Lower lobe of right lung (tissue), 2 donors: ENCODE data around the gene COL4A1. TPM values are rescaled to one million over a fixed set of nuclear protein-coding genes. Genes with fewer than 3 reads are reported as not detected.

Source experiments
- ATAC-seq, 2 donors: fragments of 200-7000 bp; cut with Tn5 transposase; one replicate each; pipeline ENCODE4 v1.9.1; 2020 to 2022; ENCODE audit warnings: mild to moderate bottlenecking in 2 of 2, moderate library complexity in 2 of 2
- DNase-seq: peaks from one replicate; pipeline ENCODE4 v3.0.0-alpha.2; 2020
- H3K27ac ChIP-seq: fragments of 200-600 bp; one replicate; pipeline ENCODE4 v1.8.0; 2022
- H3K27me3 ChIP-seq: fragments of 200-600 bp; one replicate; pipeline ENCODE4 v1.8.0; 2022; ENCODE audit warnings: low read depth
- H3K36me3 ChIP-seq: fragments of 200-600 bp; one replicate; pipeline ENCODE4 v1.8.0; 2022; ENCODE audit warnings: mild to moderate bottlenecking
- H3K4me1 ChIP-seq: fragments of 200-600 bp; one replicate; pipeline ENCODE4 v1.8.0; 2022
- H3K4me3 ChIP-seq: fragments of 200-600 bp; one replicate; pipeline ENCODE4 v1.8.0; 2022; ENCODE audit warnings: mild to moderate bottlenecking
- H3K9me3 ChIP-seq: fragments of 200-600 bp; one replicate; pipeline ENCODE4 v1.8.0; 2022
- intact Hi-C: fragments of 100-400 bp; cut with DNase I; formaldehyde crosslinking; loops from one replicate; pipeline ENCODE4 v1.11.0; 2022
- total RNA-seq: library from RNA; stranded (reverse); fragmentation: NEBNext Ultra II Directional; extraction: Animal tissue kit (Norgen Biotek cat#: 25700); gene quantifications from one replicate; pipeline ENCODE4 v1.2.1, GENCODE V29; 2021
- TF ChIP-seq, protein P1 (sequence below): fragments of 200-600 bp; IDR thresholded peaks from one replicate; pipeline ENCODE4 v1.8.0; 2022; ENCODE audit warnings: antibody characterized with exemption, mild to moderate bottlenecking
- donor health status: DM: no; HTN: yes; CAD: no; lungs with severe emphysema.

COL4A1 gene
- total RNA-seq, 1 donor from 2014 or later: 161 TPM

- intact Hi-C loops: no loop called here
- Histone ChIP-seq H3K9me3 (no peaks in the 10 kb centered on the region), H3K36me3 (no peaks in the 10 kb centered on the region), H3K27ac (no peak overlapping the region), H3K4me3 (no peak overlapping the region), H3K4me1 (peaks cover 18% of the 10 kb centered on the region), H3K27me3 (no peaks in the 10 kb centered on the region)
- no peak for DNase-seq
- no peak for ATAC-seq
- TF ChIP-seq, protein P1, sequence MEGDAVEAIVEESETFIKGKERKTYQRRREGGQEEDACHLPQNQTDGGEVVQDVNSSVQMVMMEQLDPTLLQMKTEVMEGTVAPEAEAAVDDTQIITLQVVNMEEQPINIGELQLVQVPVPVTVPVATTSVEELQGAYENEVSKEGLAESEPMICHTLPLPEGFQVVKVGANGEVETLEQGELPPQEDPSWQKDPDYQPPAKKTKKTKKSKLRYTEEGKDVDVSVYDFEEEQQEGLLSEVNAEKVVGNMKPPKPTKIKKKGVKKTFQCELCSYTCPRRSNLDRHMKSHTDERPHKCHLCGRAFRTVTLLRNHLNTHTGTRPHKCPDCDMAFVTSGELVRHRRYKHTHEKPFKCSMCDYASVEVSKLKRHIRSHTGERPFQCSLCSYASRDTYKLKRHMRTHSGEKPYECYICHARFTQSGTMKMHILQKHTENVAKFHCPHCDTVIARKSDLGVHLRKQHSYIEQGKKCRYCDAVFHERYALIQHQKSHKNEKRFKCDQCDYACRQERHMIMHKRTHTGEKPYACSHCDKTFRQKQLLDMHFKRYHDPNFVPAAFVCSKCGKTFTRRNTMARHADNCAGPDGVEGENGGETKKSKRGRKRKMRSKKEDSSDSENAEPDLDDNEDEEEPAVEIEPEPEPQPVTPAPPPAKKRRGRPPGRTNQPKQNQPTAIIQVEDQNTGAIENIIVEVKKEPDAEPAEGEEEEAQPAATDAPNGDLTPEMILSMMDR: no peak
Measured at GRCh38 chr13:110278859-110279258, 28.1 kb downstream of the COL4A1 start.

GRCh38 chr13:110277357-110277975 lies 29.5 kb downstream of the COL4A1 start:
- Histone ChIP-seq H3K27me3 (no peaks in the 10 kb centered on the region), H3K36me3 (peaks cover 6% of the 10 kb centered on the region), H3K27ac (no peak overlapping the region), H3K4me3 (no peak overlapping the region), H3K4me1 (peaks cover 22% of the 10 kb centered on the region), H3K9me3 (no peaks in the 10 kb centered on the region)
- ATAC-seq: no peak
- TF ChIP-seq, protein P1: no peak
- intact Hi-C loops: no loop called here
- DNase-seq: no peak

DNA sequence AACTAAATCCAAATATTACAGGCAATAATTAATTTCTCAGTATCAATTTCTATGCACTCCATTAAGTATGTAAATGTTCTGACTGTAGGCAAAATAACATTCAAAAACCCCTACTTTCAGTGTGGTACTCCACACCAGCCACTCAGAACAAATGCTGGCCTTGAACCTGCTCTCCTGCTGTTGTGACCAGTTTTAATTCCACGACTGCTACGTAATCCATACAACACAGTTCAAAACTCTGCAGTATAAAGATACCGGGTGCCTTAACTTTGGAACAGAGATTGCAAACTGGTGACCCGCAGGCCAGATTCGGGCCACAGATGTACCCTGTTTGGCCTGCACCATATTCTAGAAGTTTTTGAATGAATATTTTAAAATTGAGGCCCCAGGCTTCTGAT lies 30.4 kb downstream of the COL4A1 start:
- Histone ChIP-seq H3K36me3 (peaks cover 6% of the 10 kb centered on the region), H3K9me3 (no peaks in the 10 kb centered on the region), H3K4me3 (no peak overlapping the region), H3K27me3 (no peaks in the 10 kb centered on the region), H3K27ac (no peak overlapping the region), H3K4me1 (peaks cover 22% of the 10 kb centered on the region)
- TF ChIP-seq, protein P1: no peak
- ATAC-seq (no peak), DNase-seq (no peak)
- intact Hi-C loops: no loop called here

GRCh38 chr13:110275931-110276552 lies 30.9 kb downstream of the COL4A1 start:
- H3K36me3 ChIP-seq: peaks cover 6% of the 10 kb centered on the region
- no peaks in the 10 kb centered on the region for H3K9me3 ChIP-seq
- H3K27ac ChIP-seq: no peak overlapping the region
- H3K27me3 ChIP-seq: no peaks in the 10 kb centered on the region
- DNase-seq (no peak), ATAC-seq (no peak)
- H3K4me1 ChIP-seq: peaks cover 24% of the 10 kb centered on the region
- TF ChIP-seq, protein P1: no peak
- H3K4me3 ChIP-seq: no peak overlapping the region
- intact Hi-C loops: no loop called here

DNA sequence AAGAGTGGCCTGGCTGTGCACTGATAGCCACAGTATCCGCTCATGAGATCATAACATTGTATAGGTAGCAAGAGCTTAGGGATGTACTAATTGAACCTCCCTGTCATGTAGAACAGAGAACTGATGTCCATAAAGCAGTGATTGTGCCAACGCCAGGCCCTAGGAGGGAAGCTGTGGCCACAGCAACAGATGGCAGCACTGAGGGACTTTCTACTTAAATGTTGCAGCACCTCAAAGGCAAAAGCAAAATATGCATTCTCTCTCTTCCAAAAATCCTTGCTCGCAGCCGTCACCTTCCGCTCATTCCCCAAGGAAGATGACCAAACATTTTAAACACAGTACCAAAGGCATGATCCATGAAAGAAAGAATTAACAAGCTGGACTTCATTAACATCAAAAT lies 32.3 kb downstream of the COL4A1 start:
- ATAC-seq (peak in 1 of 2 donors; percentile 15), DNase-seq (no peak)
- no peak overlapping the region for H3K27ac ChIP-seq
- peaks cover 6% of the 10 kb centered on the region for H3K36me3 ChIP-seq
- H3K9me3 ChIP-seq: no peaks in the 10 kb centered on the region
- TF ChIP-seq, protein P1: peak; percentile 12
- peaks cover 25% of the 10 kb centered on the region for H3K4me1 ChIP-seq
- H3K27me3 ChIP-seq: no peaks in the 10 kb centered on the region
- intact Hi-C loops: no loop called here
- H3K4me3 ChIP-seq: no peak overlapping the region
